Loucy (cell line): ENCODE measurements around the gene PLIN4.

ENCODE experiments used
- CTCF ChIP-seq: fragments of 200-600 bp; sonication (generic); conservative IDR thresholded peaks from 2 replicates; pipeline ENCODE4 v1.5.1; 2014; ENCODE audit warnings: mild to moderate bottlenecking, antibody characterized with exemption, low read length
- EZH2phosphoT487 ChIP-seq: fragments of 200-600 bp; IDR thresholded peaks from 2 replicates; pipeline ENCODE4 v1.6.1; 2018; ENCODE audit warnings: antibody characterized with exemption, mild to moderate bottlenecking, moderate library complexity, borderline replicate concordance

- no peak for TF ChIP-seq CTCF
- TF ChIP-seq EZH2phosphoT487, result no peak
Measured at GRCh38 chr19:4554717-4555116, 36.4 kb upstream of the PLIN4 start.
